GM23338 (cell line): Measurements from ENCODE around the gene TMEM245. TPM values are rescaled to one million over a fixed set of nuclear protein-coding genes. Genes with fewer than 3 reads are reported as not detected.

Experiments used
- ATAC-seq: fragments of 200-7000 bp; cut with Tn5 transposase; 3 replicates; pipeline ENCODE4 v1.9.1; 2020
- DNase-seq: peaks from one replicate; pipeline ENCODE4 v3.0.0-alpha.2; 2015; ENCODE audit warnings: low spot score
- H2AFZ ChIP-seq: fragments of 200-600 bp; sonication (generic); 2 replicates; pipeline ENCODE4 v1.8.0; 2016; ENCODE audit warnings: antibody characterized with exemption, mild to moderate bottlenecking, moderate library complexity
- H3F3A ChIP-seq: fragments of 200-600 bp; sonication (generic); replicated peaks from 2 replicates; pipeline ENCODE4 v1.8.0; 2017; ENCODE audit warnings: antibody characterized with exemption, mixed run types, low read depth
- H3K27ac ChIP-seq: fragments of 200-600 bp; sonication (generic); 2 replicates; pipeline ENCODE4 v1.6.1; 2016; ENCODE audit warnings: low read depth
- H3K27me3 ChIP-seq: fragments of 200-600 bp; sonication (generic); 2 replicates; pipeline ENCODE4 v1.8.0; 2016; ENCODE audit warnings: mild to moderate bottlenecking, mixed run types, moderate library complexity; ENCODE audit not compliant: insufficient read depth
- H3K36me3 ChIP-seq: fragments of 200-600 bp; sonication (generic); 2 replicates; pipeline ENCODE4 v1.8.0; 2016; ENCODE audit warnings: mild to moderate bottlenecking; ENCODE audit not compliant: insufficient read depth
- H3K4me1 ChIP-seq: fragments of 200-600 bp; sonication (generic); 2 replicates; pipeline ENCODE4 v1.8.0; 2016; ENCODE audit warnings: mild to moderate bottlenecking, moderate library complexity; ENCODE audit not compliant: insufficient read depth
- H3K4me2 ChIP-seq: fragments of 200-600 bp; sonication (generic); 2 replicates; pipeline ENCODE4 v1.7.1; 2017; ENCODE audit warnings: mixed run types
- H3K4me3 ChIP-seq: fragments of 200-600 bp; sonication (generic); 2 replicates; pipeline ENCODE4 v1.6.1; 2016; ENCODE audit warnings: mixed run types
- H3K79me2 ChIP-seq: fragments of 200-600 bp; sonication (generic); replicated peaks from 2 replicates; pipeline ENCODE4 v1.8.0; 2017; ENCODE audit warnings: mild to moderate bottlenecking; ENCODE audit not compliant: insufficient read depth
- H3K9me2 ChIP-seq: fragments of 200-600 bp; sonication (generic); 2 replicates; pipeline ENCODE4 v1.8.0; 2017; ENCODE audit not compliant: insufficient read depth
- H4K20me1 ChIP-seq: fragments of 200-600 bp; sonication (generic); replicated peaks from 2 replicates; pipeline ENCODE4 v1.8.0; 2017; ENCODE audit warnings: mild to moderate bottlenecking; ENCODE audit not compliant: insufficient read depth
- H3K27ac Mint-ChIP-seq: 2 replicates; pipeline ENCODE4 v1.8.0; 2020; ENCODE audit warnings: inconsistent platforms, mild to moderate bottlenecking, moderate library complexity, mixed read lengths
- H3K27me3 Mint-ChIP-seq: 3 replicates; pipeline ENCODE4 v1.8.0; 2022; ENCODE audit warnings: low read depth, mild to moderate bottlenecking, moderate library complexity, mixed read lengths, inconsistent platforms; ENCODE audit not compliant: insufficient read depth, poor library complexity
- H3K36me3 Mint-ChIP-seq: 3 replicates; pipeline ENCODE4 v1.8.0; 2021; ENCODE audit warnings: low read depth, mild to moderate bottlenecking, inconsistent platforms, moderate library complexity, mixed read lengths
- H3K4me1 Mint-ChIP-seq: 3 replicates; pipeline ENCODE4 v1.8.0; 2020; ENCODE audit warnings: mild to moderate bottlenecking, inconsistent platforms, mixed read lengths
- H3K4me3 Mint-ChIP-seq: 3 replicates; pipeline ENCODE4 v1.8.0; 2021; ENCODE audit warnings: moderate library complexity, mild to moderate bottlenecking, inconsistent platforms, mixed read lengths
- H3K9me3 Mint-ChIP-seq: 3 replicates; pipeline ENCODE4 v1.8.0; 2020; ENCODE audit warnings: moderate library complexity, mild to moderate bottlenecking, inconsistent platforms, mixed read lengths
- CREB1 ChIP-seq: fragments of 250-450 bp; sonication (Bioruptor Pico); IDR thresholded peaks from 2 replicates; pipeline ENCODE4 v1.5.0; 2020; ENCODE audit warnings: low read depth, mild to moderate bottlenecking, moderate library complexity
- EZH2 ChIP-seq: fragments of 200-600 bp; sonication (generic); IDR thresholded peaks from one replicate; pipeline ENCODE4 v1.8.0; 2017; ENCODE audit warnings: antibody characterized with exemption, mild to moderate bottlenecking, low read depth; ENCODE audit not compliant: unreplicated experiment
- EZH2phosphoT487 ChIP-seq: fragments of 200-600 bp; sonication (generic); IDR thresholded peaks from one replicate; pipeline ENCODE4 v1.8.1; 2018; ENCODE audit warnings: antibody characterized with exemption; ENCODE audit not compliant: unreplicated experiment
- JUNB ChIP-seq: IDR thresholded peaks from one replicate; pipeline ENCODE4 v1.6.1; 2016; ENCODE audit warnings: antibody characterized with exemption; ENCODE audit not compliant: unreplicated experiment
- NANOG ChIP-seq: IDR thresholded peaks from 2 replicates; pipeline ENCODE4 v1.6.1; 2016; ENCODE audit warnings: antibody characterized with exemption, borderline replicate concordance
- ZNF331 ChIP-seq: fragments of 250-450 bp; sonication (Bioruptor Pico); IDR thresholded peaks from 2 replicates; pipeline ENCODE4 v1.5.0; 2020; ENCODE audit warnings: low read depth, mild to moderate bottlenecking, moderate library complexity
- ZNF462 ChIP-seq: fragments of 250-450 bp; sonication (Bioruptor Pico); IDR thresholded peaks from 2 replicates; pipeline ENCODE4 v1.5.0; 2020; ENCODE audit warnings: mild to moderate bottlenecking, moderate library complexity
- polyA plus RNA-seq: library from polyadenylated mRNA; unstranded; fragments of >200 nt; fragmentation: Nextera tagmentation; extraction: Ambion mirVana; gene quantifications from 2 replicates; pipeline ENCODE4 v1.2.1, GENCODE V29; 2016
- total RNA-seq: library from RNA; depleted of rRNA; stranded (reverse); fragments of >200 nt; shearing (Covaris generic); gene quantifications from 2 replicates; pipeline ENCODE4 v1.2.3, GENCODE V29; 2014

Gene TMEM245
- total and polyA plus RNA-seq, 2 experiments from 2014 or later = 17.3 to 64.1 TPM

GRCh38 chr9:109161471-109161870 lies 41.7 kb upstream of the TMEM245 start:
- Histone ChIP-seq H3K4me2 (no peak overlapping the region), H3K27me3 (peaks cover 16% of the 10 kb centered on the region), H3K4me1 (0 out of 2 replicates have a peak, but pooled peaks cover 5% of the 10 kb centered on the region), H3K27ac (no peak overlapping the region), H3K36me3 (no peaks in the 10 kb centered on the region), H3K9me2 (no peaks in the 10 kb centered on the region), H3K79me2 (no peaks in the 10 kb centered on the region), H3F3A (no peaks in the 10 kb centered on the region; the same call in 1 of the 2 replicates), H2AFZ (no peak overlapping the region), H4K20me1 (no peaks in the 10 kb centered on the region), H3K4me3 (no peak overlapping the region)
- no peak for ATAC-seq
- no peak overlapping the region for H3K4me3 Mint-ChIP-seq
- peaks cover 15% of the 10 kb centered on the region for H3K27me3 Mint-ChIP-seq
- no peak overlapping the region for H3K27ac Mint-ChIP-seq
- H3K9me3 Mint-ChIP-seq = peaks cover 11% of the 10 kb centered on the region
- DNase-seq = no peak
- H3K36me3 Mint-ChIP-seq = peaks cover 2% of the 10 kb centered on the region; the same call in 1 of the 3 replicates
- H3K4me1 Mint-ChIP-seq = peaks cover 3% of the 10 kb centered on the region; the same call in 1 of the 3 replicates
- TF ChIP-seq CREB1 = no peak

- H3F3A ChIP-seq = no peaks in the 10 kb centered on the region
- Mint-ChIP-seq H3K27me3 (no peaks in the 10 kb centered on the region), H3K4me1 (no peaks in the 10 kb centered on the region), H3K36me3 (no peaks in the 10 kb centered on the region), H3K9me3 (peaks cover 1% of the 10 kb centered on the region; the same call in 1 of the 3 replicates), H3K27ac (no peak overlapping the region), H3K4me3 (no peak overlapping the region)
- ATAC-seq = no peak
- no peak overlapping the region for H2AFZ ChIP-seq
- H3K36me3 ChIP-seq = no peaks in the 10 kb centered on the region
- no peaks in the 10 kb centered on the region for H3K9me2 ChIP-seq
- H3K4me1 ChIP-seq = no peaks in the 10 kb centered on the region
- no peaks in the 10 kb centered on the region for H3K27me3 ChIP-seq
- no peak for TF ChIP-seq ZNF331 (CRISPR knock-in tag)
- no peak for TF ChIP-seq CREB1
- TF ChIP-seq EZH2 = no peak
- no peak for TF ChIP-seq EZH2phosphoT487
- no peak for TF ChIP-seq NANOG
- no peak for TF ChIP-seq ZNF462
- TF ChIP-seq JUNB = no peak
- H3K27ac ChIP-seq = no peak overlapping the region
- no peaks in the 10 kb centered on the region for H4K20me1 ChIP-seq
- DNase-seq = no peak
- H3K4me2 ChIP-seq = no peak overlapping the region
- no peak overlapping the region for H3K4me3 ChIP-seq
- no peaks in the 10 kb centered on the region for H3K79me2 ChIP-seq
Observed at GRCh38 chr9:109159583-109159982, 39.8 kb upstream of the TMEM245 start.
